ENCODE measurements around the gene PARP14.

DNA sequence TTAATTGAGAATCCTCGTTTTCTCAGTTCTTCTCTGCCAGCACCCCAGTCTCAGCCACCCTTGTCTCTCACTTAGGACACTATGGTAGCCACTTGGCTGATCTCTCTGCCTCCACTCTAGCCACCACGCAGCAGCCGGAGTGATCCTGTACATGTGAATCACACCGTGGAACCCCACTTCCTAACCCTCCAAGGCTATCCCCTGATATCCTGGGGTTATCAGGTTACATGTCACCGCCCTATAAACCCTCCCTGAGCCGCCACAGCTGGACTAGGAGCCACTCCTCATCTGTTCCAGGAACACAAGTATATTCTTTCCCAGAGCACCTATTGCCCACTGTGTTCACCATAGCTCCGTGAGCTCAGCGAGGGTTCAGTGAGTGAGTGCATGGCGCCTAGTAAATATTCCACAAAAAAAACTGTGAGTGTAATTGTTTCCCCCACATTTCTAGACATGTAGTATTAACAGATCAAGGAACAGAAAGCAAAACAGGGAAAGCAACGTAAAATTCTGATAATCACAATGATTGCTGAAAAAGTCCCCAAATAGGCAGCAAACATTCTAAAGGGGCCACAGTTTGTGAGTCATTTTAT lies 661 bp upstream of the PARP14 start:
- TF ChIP-seq CTCF (IDR thresholded peaks at IDR 0.05; ENCODE audit: borderline replicate concordance, extremely low read depth, low read length, poor library complexity, severe bottlenecking) (no peak), EZH2 (IDR thresholded peaks at IDR 0.05; ENCODE audit: borderline replicate concordance, low read depth, low read length, severe bottlenecking) (no peak)

All from DND-41 (cell line).